Uterus (tissue), 2 donors: ENCODE measurements around the gene CELSR1.

Source experiments
- CTCF ChIP-seq, 4 experiments: fragments of 200-600 bp in 2 of 4; fragments of 450-650 bp in 2 of 4; sonication (generic) in 2 of 4; IDR thresholded peaks; one replicate each; pipeline ENCODE4 v1.5.1; 2016 to 2019; ENCODE audit warnings: antibody characterized with exemption in 4 of 4, mild to moderate bottlenecking in 2 of 4, moderate library complexity in 1 of 4
- POLR2A ChIP-seq, 2 donors: fragments of 450-650 bp; IDR thresholded peaks; one replicate each; pipeline ENCODE4 v1.6.1; 2016; ENCODE audit warnings: antibody characterized with exemption in 2 of 2, mild to moderate bottlenecking in 1 of 2, moderate library complexity in 1 of 2

GRCh38 chr22:46415776-46416519 is 121.5 kb downstream of the CELSR1 start:
- TF ChIP-seq CTCF (IDR thresholded peaks at IDR 0.05): no peak
- TF ChIP-seq POLR2A (IDR thresholded peaks at IDR 0.05): no peak
